ENCODE measurements around the gene EVX2. TPM values are rescaled to one million over a fixed set of nuclear protein-coding genes. Genes with fewer than 3 reads are reported as not detected.

Gene EVX2
- polyA plus RNA-seq, 1 of the 3 experiments (the other 2 are of a cell fraction), result not detected

DNA sequence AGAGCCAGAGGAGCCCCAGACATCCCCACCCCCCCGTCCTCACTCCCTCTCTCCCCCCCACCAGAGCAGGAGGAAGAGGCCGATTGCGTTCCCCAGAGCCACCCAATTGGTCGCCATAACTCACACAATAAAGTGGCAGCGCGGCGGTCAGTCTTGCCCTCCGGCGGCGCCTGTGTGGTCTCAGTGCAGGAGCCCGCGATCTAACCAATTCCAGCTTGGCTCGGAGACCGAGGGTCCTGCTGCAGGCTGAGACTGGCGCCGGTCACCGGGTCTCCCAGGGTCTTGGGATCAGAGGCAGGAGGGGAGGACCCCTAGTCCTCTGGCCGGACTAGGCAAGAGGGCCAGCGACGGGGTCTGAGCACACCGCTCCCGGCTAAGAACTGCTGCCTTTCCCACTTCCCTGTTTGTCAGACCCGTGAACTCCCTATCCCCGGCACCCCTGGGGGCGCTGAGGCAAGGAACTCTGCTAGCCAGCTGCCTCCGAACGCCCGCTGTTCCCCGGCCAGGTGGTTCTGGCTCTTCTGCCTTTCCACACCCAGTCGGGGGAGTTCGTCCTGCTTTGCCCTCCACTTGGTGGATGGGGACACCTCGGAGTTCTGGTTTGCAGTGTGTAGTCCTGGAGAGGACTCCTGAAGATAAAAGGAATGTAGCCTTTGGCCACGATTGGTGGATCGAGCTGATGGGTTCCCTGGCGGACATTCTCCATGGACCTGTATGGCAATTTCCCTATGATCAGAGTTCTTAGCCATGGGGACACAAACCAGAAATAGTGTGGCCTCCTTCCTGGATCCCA is 14.8 kb upstream of the EVX2 start:
- no peaks in the 10 kb centered on the region for H4K20me1 ChIP-seq (ENCODE audit: insufficient read depth)
- H3K79me2 ChIP-seq (ENCODE audit: insufficient read depth), result no peaks in the 10 kb centered on the region
- CTCF ChIA-PET, result interaction anchor here (0.7 to 13.5 kb wide), 34 partner anchors 10 to 1403 kb away, joined by 3 to 264 read pairs (median 4); partner anchors contain the start of genes CHN1, EVX2, HOXD10 and HOXD11
- H3K4me2 ChIP-seq, result peak overlapping the region; percentile 81; the same call in 1 of the 2 replicates
- 6% methylated on average over 20 of the region's 35 CpGs for WGBS (ENCODE audit: low lambda C conversion rate)
- H3F3A ChIP-seq (replicated peaks; ENCODE audit: insufficient read depth), result no peaks in the 10 kb centered on the region
- H3K36me3 ChIP-seq (replicated peaks in 1 of 2; ENCODE audit: control insufficient read depth in 1 of 2, insufficient read depth in 2 of 2, low read length in 1 of 2), result no peaks in the 10 kb centered on the region
- H3K27ac ChIP-seq (ENCODE audit: low read depth in 2 of 2, low read length in 1 of 2), result no peak overlapping the region
- peaks cover 97% of the 10 kb centered on the region for H3K27me3 ChIP-seq (ENCODE audit: insufficient read depth)
- DNase-seq, result peak; percentile 73
- H3K4me1 ChIP-seq (ENCODE audit: control insufficient read depth in 1 of 2, insufficient read depth in 2 of 2, low read depth in 1 of 2, low read length in 1 of 2), result peaks cover 0 to 19% of the 10 kb centered on the region in 2 experiments; a peak in 3 of 4 replicates
- peak overlapping the region in 1 of 2 experiments; percentile 48; a peak in 1 of 4 replicates for H3K4me3 ChIP-seq (ENCODE audit: low read depth in 2 of 2, low read length in 1 of 2)
- H2AFZ ChIP-seq (ENCODE audit: low read depth), result 0 out of 2 replicates have a peak overlapping the region, but pooled peaks have one; percentile 1
- no peaks in the 10 kb centered on the region for H3K9me3 ChIP-seq
- H3K9me2 ChIP-seq, result no peaks in the 10 kb centered on the region
- no peak overlapping the region for H3K9ac ChIP-seq
- POLR2A ChIA-PET, result no interaction called here
- TF ChIP-seq SIN3A (IDR thresholded peaks at IDR 0.05; ENCODE audit: borderline replicate concordance, low read depth, low read length), result no peak

DNA sequence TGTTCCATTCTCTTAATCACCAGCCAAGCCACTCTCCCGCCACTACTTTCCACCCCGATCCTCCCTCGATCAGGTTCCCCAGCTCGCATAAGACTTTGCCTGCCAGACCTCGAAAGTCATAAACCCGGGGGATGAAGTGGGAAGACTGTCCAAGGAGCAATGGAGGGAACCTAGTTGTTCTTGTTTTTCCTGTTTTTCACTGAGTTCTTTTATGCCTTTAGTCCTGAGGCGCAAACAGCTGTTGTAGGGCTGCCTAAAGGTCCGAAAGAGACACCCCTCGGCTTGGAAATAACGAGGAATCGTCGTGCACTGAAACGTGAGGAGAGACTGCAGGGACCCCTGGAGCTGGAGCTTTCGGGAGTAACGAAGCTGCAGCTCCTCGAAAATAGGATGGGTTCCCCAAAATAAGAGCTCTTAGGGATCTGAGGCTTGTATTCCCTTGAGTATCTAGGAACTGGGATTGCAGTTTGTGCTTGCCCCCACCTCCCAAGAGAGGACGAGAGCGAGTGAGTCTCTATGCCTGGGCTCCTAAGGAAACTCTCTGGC is 14.1 kb upstream of the EVX2 start:
- Histone ChIP-seq H3K9me3 (no peaks in the 10 kb centered on the region), H3K9ac (no peak overlapping the region), H3K27ac (ENCODE audit: low read depth in 2 of 2, low read length in 1 of 2) (no peak overlapping the region), H3K27me3 (ENCODE audit: insufficient read depth) (peaks cover 97% of the 10 kb centered on the region), H3K4me2 (peak overlapping the region; percentile 81), H3K36me3 (replicated peaks in 1 of 2; ENCODE audit: control insufficient read depth in 1 of 2, insufficient read depth in 2 of 2, low read length in 1 of 2) (no peaks in the 10 kb centered on the region), H2AFZ (ENCODE audit: low read depth) (peak overlapping the region; percentile 1; the same call in 1 of the 2 replicates), H3K9me2 (no peaks in the 10 kb centered on the region), H4K20me1 (ENCODE audit: insufficient read depth) (no peaks in the 10 kb centered on the region), H3K4me3 (ENCODE audit: low read depth in 2 of 2, low read length in 1 of 2) (peak overlapping the region; percentile 48 to 59; a peak in 2 of 4 replicates), H3K4me1 (ENCODE audit: control insufficient read depth in 1 of 2, insufficient read depth in 2 of 2, low read depth in 1 of 2, low read length in 1 of 2) (peaks cover 0 to 25% of the 10 kb centered on the region in 2 experiments; a peak in 3 of 4 replicates), H3F3A (replicated peaks; ENCODE audit: insufficient read depth) (no peaks in the 10 kb centered on the region), H3K79me2 (ENCODE audit: insufficient read depth) (no peaks in the 10 kb centered on the region)
- ChIA-PET CTCF (interaction anchor here (0.6 to 13.5 kb wide), 61 partner anchors 9 to 1469 kb away, joined by 3 to 264 read pairs (median 4); partner anchors contain the start of genes CHN1, EVX2, HOXD10 and HOXD11), POLR2A (no interaction called here)
- no peak for DNase-seq
- WGBS (ENCODE audit: low lambda C conversion rate), result 2% methylated on average over 18 of the region's 18 CpGs
- TF ChIP-seq, protein P1, sequence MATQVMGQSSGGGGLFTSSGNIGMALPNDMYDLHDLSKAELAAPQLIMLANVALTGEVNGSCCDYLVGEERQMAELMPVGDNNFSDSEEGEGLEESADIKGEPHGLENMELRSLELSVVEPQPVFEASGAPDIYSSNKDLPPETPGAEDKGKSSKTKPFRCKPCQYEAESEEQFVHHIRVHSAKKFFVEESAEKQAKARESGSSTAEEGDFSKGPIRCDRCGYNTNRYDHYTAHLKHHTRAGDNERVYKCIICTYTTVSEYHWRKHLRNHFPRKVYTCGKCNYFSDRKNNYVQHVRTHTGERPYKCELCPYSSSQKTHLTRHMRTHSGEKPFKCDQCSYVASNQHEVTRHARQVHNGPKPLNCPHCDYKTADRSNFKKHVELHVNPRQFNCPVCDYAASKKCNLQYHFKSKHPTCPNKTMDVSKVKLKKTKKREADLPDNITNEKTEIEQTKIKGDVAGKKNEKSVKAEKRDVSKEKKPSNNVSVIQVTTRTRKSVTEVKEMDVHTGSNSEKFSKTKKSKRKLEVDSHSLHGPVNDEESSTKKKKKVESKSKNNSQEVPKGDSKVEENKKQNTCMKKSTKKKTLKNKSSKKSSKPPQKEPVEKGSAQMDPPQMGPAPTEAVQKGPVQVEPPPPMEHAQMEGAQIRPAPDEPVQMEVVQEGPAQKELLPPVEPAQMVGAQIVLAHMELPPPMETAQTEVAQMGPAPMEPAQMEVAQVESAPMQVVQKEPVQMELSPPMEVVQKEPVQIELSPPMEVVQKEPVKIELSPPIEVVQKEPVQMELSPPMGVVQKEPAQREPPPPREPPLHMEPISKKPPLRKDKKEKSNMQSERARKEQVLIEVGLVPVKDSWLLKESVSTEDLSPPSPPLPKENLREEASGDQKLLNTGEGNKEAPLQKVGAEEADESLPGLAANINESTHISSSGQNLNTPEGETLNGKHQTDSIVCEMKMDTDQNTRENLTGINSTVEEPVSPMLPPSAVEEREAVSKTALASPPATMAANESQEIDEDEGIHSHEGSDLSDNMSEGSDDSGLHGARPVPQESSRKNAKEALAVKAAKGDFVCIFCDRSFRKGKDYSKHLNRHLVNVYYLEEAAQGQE (IDR thresholded peaks at IDR 0.05; ENCODE audit: low read depth, low read length), result no peak
- no peak for TF ChIP-seq RFX5 (IDR thresholded peaks at IDR 0.05; ENCODE audit: low read length)
- no peak for TF ChIP-seq EP300 (IDR thresholded peaks at IDR 0.05; ENCODE audit: borderline replicate concordance in 1 of 2, low read depth in 1 of 2, low read length in 1 of 2)
- TF ChIP-seq, protein P2, sequence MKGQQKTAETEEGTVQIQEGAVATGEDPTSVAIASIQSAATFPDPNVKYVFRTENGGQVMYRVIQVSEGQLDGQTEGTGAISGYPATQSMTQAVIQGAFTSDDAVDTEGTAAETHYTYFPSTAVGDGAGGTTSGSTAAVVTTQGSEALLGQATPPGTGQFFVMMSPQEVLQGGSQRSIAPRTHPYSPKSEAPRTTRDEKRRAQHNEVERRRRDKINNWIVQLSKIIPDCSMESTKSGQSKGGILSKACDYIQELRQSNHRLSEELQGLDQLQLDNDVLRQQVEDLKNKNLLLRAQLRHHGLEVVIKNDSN (IDR thresholded peaks at IDR 0.05; ENCODE audit: borderline replicate concordance, low read depth), result no peak
- TF ChIP-seq RAD21 (IDR thresholded peaks at IDR 0.05; ENCODE audit: low read length), result no peak
- TF ChIP-seq SMC3 (IDR thresholded peaks at IDR 0.05; ENCODE audit: low read depth, low read length), result no peak
- no peak for TF ChIP-seq CHD2 (IDR thresholded peaks at IDR 0.05; ENCODE audit: low read length, partially characterized antibody)
- TF ChIP-seq, protein P3, sequence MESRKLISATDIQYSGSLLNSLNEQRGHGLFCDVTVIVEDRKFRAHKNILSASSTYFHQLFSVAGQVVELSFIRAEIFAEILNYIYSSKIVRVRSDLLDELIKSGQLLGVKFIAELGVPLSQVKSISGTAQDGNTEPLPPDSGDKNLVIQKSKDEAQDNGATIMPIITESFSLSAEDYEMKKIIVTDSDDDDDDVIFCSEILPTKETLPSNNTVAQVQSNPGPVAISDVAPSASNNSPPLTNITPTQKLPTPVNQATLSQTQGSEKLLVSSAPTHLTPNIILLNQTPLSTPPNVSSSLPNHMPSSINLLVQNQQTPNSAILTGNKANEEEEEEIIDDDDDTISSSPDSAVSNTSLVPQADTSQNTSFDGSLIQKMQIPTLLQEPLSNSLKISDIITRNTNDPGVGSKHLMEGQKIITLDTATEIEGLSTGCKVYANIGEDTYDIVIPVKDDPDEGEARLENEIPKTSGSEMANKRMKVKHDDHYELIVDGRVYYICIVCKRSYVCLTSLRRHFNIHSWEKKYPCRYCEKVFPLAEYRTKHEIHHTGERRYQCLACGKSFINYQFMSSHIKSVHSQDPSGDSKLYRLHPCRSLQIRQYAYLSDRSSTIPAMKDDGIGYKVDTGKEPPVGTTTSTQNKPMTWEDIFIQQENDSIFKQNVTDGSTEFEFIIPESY (IDR thresholded peaks at IDR 0.05; ENCODE audit: borderline replicate concordance, low read depth), result no peak
- TF ChIP-seq POLR2AphosphoS5 (IDR thresholded peaks at IDR 0.05; ENCODE audit: low read depth, low read length), result no peak
- TF ChIP-seq MEF2A (IDR thresholded peaks at IDR 0.05; ENCODE audit: borderline replicate concordance, low read depth), result no peak
- no peak for TF ChIP-seq YY1 (IDR thresholded peaks at IDR 0.05; ENCODE audit: low read depth)
- TF ChIP-seq GATA2 (CRISPR knock-in tag; IDR thresholded peaks at IDR 0.05), result no peak
- no peak for TF ChIP-seq SIN3A (IDR thresholded peaks at IDR 0.05; ENCODE audit: borderline replicate concordance, low read depth, low read length)
- TF ChIP-seq, protein P4, sequence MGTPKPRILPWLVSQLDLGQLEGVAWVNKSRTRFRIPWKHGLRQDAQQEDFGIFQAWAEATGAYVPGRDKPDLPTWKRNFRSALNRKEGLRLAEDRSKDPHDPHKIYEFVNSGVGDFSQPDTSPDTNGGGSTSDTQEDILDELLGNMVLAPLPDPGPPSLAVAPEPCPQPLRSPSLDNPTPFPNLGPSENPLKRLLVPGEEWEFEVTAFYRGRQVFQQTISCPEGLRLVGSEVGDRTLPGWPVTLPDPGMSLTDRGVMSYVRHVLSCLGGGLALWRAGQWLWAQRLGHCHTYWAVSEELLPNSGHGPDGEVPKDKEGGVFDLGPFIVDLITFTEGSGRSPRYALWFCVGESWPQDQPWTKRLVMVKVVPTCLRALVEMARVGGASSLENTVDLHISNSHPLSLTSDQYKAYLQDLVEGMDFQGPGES (IDR thresholded peaks at IDR 0.05; ENCODE audit: low read depth, low read length), result no peak
- TF ChIP-seq TCF12 (IDR thresholded peaks at IDR 0.05), result no peak
- TF ChIP-seq EZH2phosphoT487 (IDR thresholded peaks at IDR 0.05; ENCODE audit: borderline replicate concordance, low read depth), result no peak; the same call in 1 of the 2 replicates
- no peak for TF ChIP-seq FOXM1 (IDR thresholded peaks at IDR 0.05; ENCODE audit: low read depth)
